Measurements from ENCODE around the gene PPP1R13B.

PPP1R13B gene

GRCh38 chr14:103715052-103716000 lies 132.0 kb downstream of the PPP1R13B start, which contains the start of the genes XRCC3 and ZFYVE21:
Gene XRCC3, minus strand, starts transcription at chr14:103715451. Its CDS starts 4,364 bp downstream, at chr14:103711087.
Gene ZFYVE21, plus strand, starts transcription at chr14:103715810. Its CDS starts 32 bp downstream, at chr14:103715842.
- POLR2A ChIA-PET (ENCODE audit: low non-redundant PET): interaction anchor here (1.2 kb wide), 1 partner anchor 15 kb away, joined by 3 read pairs; no protein-coding TSS in a partner anchor
- peak within 1 kb of the TSS; percentile 99 for H3K27ac ChIP-seq
- CTCF ChIA-PET: interaction anchor here (0.6 kb wide), 1 partner anchor 1097 kb away, joined by 4 read pairs; no protein-coding TSS in a partner anchor

GRCh38 chr14:103714063-103714724 lies 133.2 kb downstream of the PPP1R13B start:
- peak overlapping the region; percentile 99 for H3K27ac ChIP-seq
- ChIA-PET CTCF (interaction anchor here (1.0 kb wide), 1 partner anchor 195 kb away, joined by 3 read pairs; no protein-coding TSS in a partner anchor), POLR2A (ENCODE audit: low non-redundant PET) (interaction anchor here (0.6 kb wide), 1 partner anchor 11 kb away, joined by 3 read pairs; no protein-coding TSS in a partner anchor)
- no peak for DNase-seq (ENCODE audit: low spot score)
- TF ChIP-seq CTCF (conservative IDR thresholded peaks at IDR 0.05; ENCODE audit: low read depth): no peak

More at GRCh38 chr14:103715052-103716000, 132.0 kb downstream of the PPP1R13B start, which contains the start of the genes XRCC3 and ZFYVE21:
- no peak for TF ChIP-seq CTCF (conservative IDR thresholded peaks at IDR 0.05; ENCODE audit: low read depth)
- peak; percentile 100 for DNase-seq (ENCODE audit: low spot score)

- ChIA-PET POLR2A (ENCODE audit: low non-redundant PET) (no interaction called here), CTCF (interaction anchor here (1.0 kb wide), 1 partner anchor 195 kb away, joined by 3 read pairs; no protein-coding TSS in a partner anchor)
- DNase-seq (ENCODE audit: low spot score): no peak
- TF ChIP-seq CTCF (conservative IDR thresholded peaks at IDR 0.05; ENCODE audit: low read depth): no peak
- H3K27ac ChIP-seq: peak overlapping the region; percentile 99
Measured at GRCh38 chr14:103713304-103714062, 133.9 kb downstream of the PPP1R13B start.

GRCh38 chr14:103712633-103713247 lies 134.6 kb downstream of the PPP1R13B start:
- ChIA-PET POLR2A (ENCODE audit: low non-redundant PET) (no interaction called here), CTCF (interaction anchor here (1.0 kb wide), 1 partner anchor 194 kb away, joined by 3 read pairs; no protein-coding TSS in a partner anchor)
- H3K27ac ChIP-seq: peak overlapping the region; percentile 99
- no peak for TF ChIP-seq CTCF (conservative IDR thresholded peaks at IDR 0.05; ENCODE audit: low read depth)
- no peak for DNase-seq (ENCODE audit: low spot score)

GRCh38 chr14:103711516-103712431 lies 135.6 kb downstream of the PPP1R13B start:
- POLR2A ChIA-PET (ENCODE audit: low non-redundant PET): no interaction called here
- TF ChIP-seq CTCF (conservative IDR thresholded peaks at IDR 0.05; ENCODE audit: low read depth): no peak
- CTCF ChIA-PET: interaction anchor here (0.6 to 0.7 kb wide), 2 partner anchors 14 to 392 kb away, joined by 3 read pairs; no protein-coding TSS in a partner anchor
- peak overlapping the region; percentile 99 for H3K27ac ChIP-seq
- DNase-seq (ENCODE audit: low spot score): peak; percentile 67
